Right ventricle myocardium inferior (tissue), 1 donor: ENCODE data around the gene USP28. TPM values are rescaled to one million over a fixed set of nuclear protein-coding genes. Genes with fewer than 3 reads are reported as not detected.

Experiments used
- total RNA-seq: library from RNA; stranded (reverse); fragmentation: NEBNext Ultra II Directional; extraction: Animal tissue kit (Norgen Biotek cat#: 25700); gene quantifications from one replicate; pipeline ENCODE4 v1.2.1, GENCODE V29; 2021
- donor health status: DM: no; HTN: yes; CAD: no; lungs with severe emphysema.

USP28 gene
- total RNA-seq, 1 donor from 2014 or later: 145 TPM

Other genes starting within 250 kb of the USP28 start
- gene TMPRSS5, start 169.3 kb downstream of the USP28 start, total RNA-seq: 0.38 TPM
- 9.6 TPM for gene ZW10, start 101.9 kb downstream of the USP28 start, total RNA-seq
- not detected for gene CLDN25, start 95.8 kb downstream of the USP28 start, total RNA-seq
- gene HTR3B, start 29.2 kb upstream of the USP28 start, total RNA-seq: not detected
- not detected for gene HTR3A, start 99.5 kb upstream of the USP28 start, total RNA-seq
- gene ZBTB16, start 184.1 kb upstream of the USP28 start, total RNA-seq: 78.1 TPM